CD4-positive, alpha-beta T cell (primary cell): ENCODE measurements around the gene NUDCD3. TPM values are rescaled to one million over a fixed set of nuclear protein-coding genes. Genes with fewer than 3 reads are reported as not detected.

Experiments
- ATAC-seq: fragments of 200-7000 bp; cut with Tn5 transposase; one replicate; pipeline ENCODE4 v1.10.0; 2022; ENCODE audit warnings: mild to moderate bottlenecking; ENCODE audit not compliant: poor library complexity
- CTCF ChIA-PET: fragments of 350-600 bp; sonication (Branson Sonifier 250); formaldehyde crosslinking; loops from one replicate; lab custom pipeline; 2021; ENCODE audit warnings: antibody characterized with exemption, inconsistent platforms; lab: Charles Lee
- POLR2A ChIA-PET: fragments of 350-600 bp; sonication (Branson Sonifier 250); formaldehyde crosslinking; loops from one replicate; lab custom pipeline; 2021; ENCODE audit warnings: antibody characterized with exemption, inconsistent platforms; lab: Charles Lee
- DNase-seq, 14 experiments: peaks; one replicate each; pipeline ENCODE4 v3.0.0-alpha.2; 2013 to 2020; ENCODE audit warnings: mixed read lengths in 2 of 14
- H3K27ac ChIP-seq, 2 donors: one replicate each; pipeline versions ENCODE4 v1.5.1 to v1.7.0; 2013; ENCODE audit warnings: low read length in 2 of 2, low read depth in 1 of 2, mild to moderate bottlenecking in 1 of 2
- H3K27me3 ChIP-seq, 2 experiments: 1 replicate in 1 of 2; 2 replicates in 1 of 2; pipeline versions ENCODE4 v1.6.1 to v1.7.0; 2013; ENCODE audit warnings: low read length in 2 of 2, control low read depth in 1 of 2, mild to moderate bottlenecking in 1 of 2, moderate library complexity in 1 of 2; ENCODE audit not compliant: insufficient read depth in 2 of 2, control insufficient read depth in 1 of 2
- H3K36me3 ChIP-seq: one replicate; pipeline ENCODE4 v1.6.1; 2013; ENCODE audit warnings: low read length, control low read depth; ENCODE audit not compliant: insufficient read depth
- H3K4me1 ChIP-seq: one replicate; pipeline ENCODE4 v1.6.1; 2013; ENCODE audit warnings: low read length, control low read depth; ENCODE audit not compliant: insufficient read depth
- H3K4me3 ChIP-seq: one replicate; pipeline ENCODE4 v1.5.1; 2013; ENCODE audit warnings: mild to moderate bottlenecking, low read length, moderate library complexity
- H3K9me3 ChIP-seq, 2 experiments: 1 replicate in 1 of 2; 2 replicates in 1 of 2; pipeline versions ENCODE4 v1.6.1 to v1.7.0; 2013; ENCODE audit warnings: low read length in 2 of 2, mild to moderate bottlenecking in 2 of 2, control low read depth in 1 of 2, moderate library complexity in 1 of 2; ENCODE audit not compliant: control insufficient read depth in 1 of 2, insufficient read depth in 1 of 2
- H3K27ac Mint-ChIP-seq: one replicate; pipeline ENCODE4 v1.8.0; 2020; ENCODE audit warnings: mixed read lengths
- H3K27me3 Mint-ChIP-seq: one replicate; pipeline ENCODE4 v1.8.0; 2021; ENCODE audit warnings: mixed read lengths
- H3K36me3 Mint-ChIP-seq: one replicate; pipeline ENCODE4 v1.8.0; 2021; ENCODE audit warnings: low read depth, mixed read lengths
- H3K4me1 Mint-ChIP-seq: one replicate; pipeline ENCODE4 v1.8.0; 2021; ENCODE audit warnings: low read depth, mixed read lengths
- H3K4me3 Mint-ChIP-seq: one replicate; pipeline ENCODE4 v1.8.0; 2020; ENCODE audit warnings: mild to moderate bottlenecking, mixed read lengths
- H3K9me3 Mint-ChIP-seq: one replicate; pipeline ENCODE4 v1.8.0; 2020; ENCODE audit warnings: mixed read lengths
- intact Hi-C, 2 experiments: fragments of 100-400 bp; cut with DNase I in 1 of 2; cut with micrococcal nuclease in 1 of 2; formaldehyde crosslinking; loops; one replicate each; pipeline versions ENCODE4 v1.15.1 to v1.9.0; 2023 to 2025; cut with DNase I, micrococcal nuclease
- total RNA-seq, 174 experiments: library from RNA in 2 of 174; stranded (reverse) in 2 of 174; gene quantifications; one replicate each; pipeline ENCODE4 v1.2.3 and lab custom pipeline; 2021 to 2026
- TF ChIP-seq, protein P1 (sequence below): fragments of 200-600 bp; IDR thresholded peaks from one replicate; pipeline ENCODE4 v1.8.0; 2022; ENCODE audit warnings: antibody characterized with exemption, mild to moderate bottlenecking

The NUDCD3 gene
- total RNA-seq, 2 experiments from 2014 or later = 56.6 to 60.6 TPM

DNA sequence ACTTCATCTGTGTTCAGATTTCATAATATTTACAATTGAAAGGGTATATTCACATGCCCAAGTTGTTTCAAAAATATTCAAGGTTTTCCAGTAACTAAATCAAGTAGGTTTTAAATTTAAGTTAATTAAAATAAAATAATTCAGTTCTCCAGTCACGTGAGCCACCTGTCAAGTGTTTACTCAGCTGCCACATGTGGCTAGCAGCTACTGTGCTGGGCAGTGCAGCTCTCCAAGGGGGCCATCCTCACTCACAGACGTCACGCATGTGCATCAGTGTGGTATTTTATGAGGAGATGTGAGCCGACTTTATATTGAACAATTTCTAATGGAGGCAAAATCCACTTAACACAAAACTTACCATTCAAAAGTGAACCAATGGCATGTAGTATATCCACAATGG is 95.4 kb downstream of the NUDCD3 start:
- TF ChIP-seq, protein P1, sequence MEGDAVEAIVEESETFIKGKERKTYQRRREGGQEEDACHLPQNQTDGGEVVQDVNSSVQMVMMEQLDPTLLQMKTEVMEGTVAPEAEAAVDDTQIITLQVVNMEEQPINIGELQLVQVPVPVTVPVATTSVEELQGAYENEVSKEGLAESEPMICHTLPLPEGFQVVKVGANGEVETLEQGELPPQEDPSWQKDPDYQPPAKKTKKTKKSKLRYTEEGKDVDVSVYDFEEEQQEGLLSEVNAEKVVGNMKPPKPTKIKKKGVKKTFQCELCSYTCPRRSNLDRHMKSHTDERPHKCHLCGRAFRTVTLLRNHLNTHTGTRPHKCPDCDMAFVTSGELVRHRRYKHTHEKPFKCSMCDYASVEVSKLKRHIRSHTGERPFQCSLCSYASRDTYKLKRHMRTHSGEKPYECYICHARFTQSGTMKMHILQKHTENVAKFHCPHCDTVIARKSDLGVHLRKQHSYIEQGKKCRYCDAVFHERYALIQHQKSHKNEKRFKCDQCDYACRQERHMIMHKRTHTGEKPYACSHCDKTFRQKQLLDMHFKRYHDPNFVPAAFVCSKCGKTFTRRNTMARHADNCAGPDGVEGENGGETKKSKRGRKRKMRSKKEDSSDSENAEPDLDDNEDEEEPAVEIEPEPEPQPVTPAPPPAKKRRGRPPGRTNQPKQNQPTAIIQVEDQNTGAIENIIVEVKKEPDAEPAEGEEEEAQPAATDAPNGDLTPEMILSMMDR = no peak
- intact Hi-C loops = no loop called here
- peaks cover 56% of the 10 kb centered on the region for H3K36me3 ChIP-seq
- no peak overlapping the region for H3K27ac Mint-ChIP-seq
- ChIA-PET POLR2A (no interaction called here), CTCF (no interaction called here)
- H3K4me3 Mint-ChIP-seq = no peak overlapping the region
- H3K9me3 ChIP-seq = no peaks in the 10 kb centered on the region
- no peak for DNase-seq
- ATAC-seq = no peak
- H3K4me1 ChIP-seq = no peaks in the 10 kb centered on the region
- no peaks in the 10 kb centered on the region for H3K27me3 Mint-ChIP-seq
- H3K36me3 Mint-ChIP-seq = peaks cover 88% of the 10 kb centered on the region
- H3K9me3 Mint-ChIP-seq = no peaks in the 10 kb centered on the region
- no peaks in the 10 kb centered on the region for H3K27me3 ChIP-seq
- no peak overlapping the region for H3K4me3 ChIP-seq
- H3K4me1 Mint-ChIP-seq = peaks cover 10% of the 10 kb centered on the region
- H3K27ac ChIP-seq = no peak overlapping the region

DNA sequence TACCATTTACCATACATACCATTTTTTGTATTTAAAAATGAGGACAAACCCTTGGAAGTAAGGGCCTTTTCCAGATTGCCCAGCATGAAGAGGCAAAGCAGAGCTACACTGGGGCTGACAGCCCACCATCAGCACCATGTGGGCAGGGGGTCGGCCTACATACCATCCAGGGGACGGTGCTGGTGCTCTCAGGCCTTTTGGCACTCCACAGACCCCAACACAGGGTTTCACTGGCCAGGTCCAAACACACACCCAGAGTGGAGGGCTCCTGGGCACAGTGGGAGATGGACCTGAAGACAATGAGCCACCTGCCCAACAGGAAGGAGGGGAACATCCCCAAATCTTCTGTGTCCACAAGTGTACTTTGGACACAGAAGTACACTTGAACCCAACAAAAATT is 95.8 kb downstream of the NUDCD3 start:
- peaks cover 87% of the 10 kb centered on the region for H3K36me3 Mint-ChIP-seq

GRCh38 chr7:44394112-44394447 is 96.4 kb downstream of the NUDCD3 start:
- Histone ChIP-seq H3K36me3 (peaks cover 64% of the 10 kb centered on the region), H3K9me3 (no peaks in the 10 kb centered on the region), H3K27ac (no peak overlapping the region), H3K27me3 (no peaks in the 10 kb centered on the region), H3K4me3 (no peak overlapping the region), H3K4me1 (no peaks in the 10 kb centered on the region)
- Mint-ChIP-seq H3K36me3 (peaks cover 87% of the 10 kb centered on the region), H3K4me3 (no peak overlapping the region), H3K27ac (no peak overlapping the region), H3K27me3 (no peaks in the 10 kb centered on the region), H3K9me3 (no peaks in the 10 kb centered on the region), H3K4me1 (peaks cover under 1% of the 10 kb centered on the region)
- ChIA-PET CTCF (no interaction called here), POLR2A (no interaction called here)
- TF ChIP-seq, protein P1 = no peak
- DNase-seq (no peak), ATAC-seq (no peak)
- intact Hi-C loops = no loop called here

More for the DNA sequence above, 95.8 kb downstream of the NUDCD3 start:
- H3K27me3 ChIP-seq = no peaks in the 10 kb centered on the region
- H3K9me3 ChIP-seq = no peaks in the 10 kb centered on the region
- ChIA-PET CTCF (no interaction called here), POLR2A (no interaction called here)
- H3K4me1 ChIP-seq = no peaks in the 10 kb centered on the region
- ATAC-seq = no peak
- H3K9me3 Mint-ChIP-seq = no peaks in the 10 kb centered on the region
- peaks cover 58% of the 10 kb centered on the region for H3K36me3 ChIP-seq
- no peak overlapping the region for H3K27ac ChIP-seq
- H3K4me1 Mint-ChIP-seq = peaks cover 6% of the 10 kb centered on the region
- H3K27ac Mint-ChIP-seq = no peak overlapping the region
- intact Hi-C loops = no loop called here
- DNase-seq = no peak
- no peak overlapping the region for H3K4me3 Mint-ChIP-seq
- TF ChIP-seq, protein P1 = no peak
- no peaks in the 10 kb centered on the region for H3K27me3 Mint-ChIP-seq
- H3K4me3 ChIP-seq = no peak overlapping the region
